SK-N-SH treated with all-trans-retinoic acid at 6 μM for 48 hours (cell line): ENCODE results near the gene CCDC102A.

Experiments used
- ATAC-seq: fragments of 200-7000 bp; cut with Tn5 transposase; 3 replicates; pipeline ENCODE4 v1.9.1; 2020; ENCODE audit warnings: mild to moderate bottlenecking, moderate library complexity
- ARNTL ChIP-seq: fragments of 450-650 bp; formaldehyde crosslinking; IDR thresholded peaks from 2 replicates; pipeline ENCODE4 v1.5.0; 2020; ENCODE audit warnings: low read depth, mild to moderate bottlenecking, moderate library complexity, borderline replicate concordance
- BACH2 ChIP-seq: fragments of 250-450 bp; sonication (Bioruptor Pico); IDR thresholded peaks from 2 replicates; pipeline ENCODE4 v1.9.0; 2021; ENCODE audit warnings: mild to moderate bottlenecking, borderline replicate concordance
- CSDC2 ChIP-seq: fragments of 250-450 bp; sonication (Bioruptor Pico); IDR thresholded peaks from 2 replicates; pipeline ENCODE4 v1.5.0; 2020; ENCODE audit warnings: mild to moderate bottlenecking, moderate library complexity
- CSRNP3 ChIP-seq: fragments of 250-450 bp; sonication (Bioruptor Pico); IDR thresholded peaks from 2 replicates; pipeline ENCODE4 v1.5.1; 2021; ENCODE audit warnings: mild to moderate bottlenecking, moderate library complexity
- ESRRG ChIP-seq: fragments of 250-450 bp; sonication (Bioruptor Pico); IDR thresholded peaks from 2 replicates; pipeline ENCODE4 v1.6.1; 2021; ENCODE audit warnings: mild to moderate bottlenecking
- GLIS3 ChIP-seq: fragments of 250-450 bp; sonication (Bioruptor Pico); IDR thresholded peaks from 2 replicates; pipeline ENCODE4 v1.5.0; 2020; ENCODE audit warnings: mild to moderate bottlenecking, moderate library complexity
- ISL1 ChIP-seq: fragments of 250-450 bp; sonication (Bioruptor Pico); IDR thresholded peaks from 2 replicates; pipeline ENCODE4 v2.1.2; 2022; ENCODE audit warnings: mild to moderate bottlenecking, moderate library complexity
- OSR1 ChIP-seq: fragments of 250-450 bp; sonication (Bioruptor Pico); IDR thresholded peaks from 2 replicates; pipeline ENCODE4 v1.8.0; 2022; ENCODE audit warnings: moderate library complexity, mild to moderate bottlenecking, inconsistent platforms
- PATZ1 ChIP-seq: fragments of 250-450 bp; sonication (Bioruptor Pico); IDR thresholded peaks from 2 replicates; pipeline ENCODE4 v1.8.0; 2020; ENCODE audit warnings: mild to moderate bottlenecking, moderate library complexity, borderline replicate concordance
- PPARA ChIP-seq: fragments of 250-450 bp; sonication (Bioruptor Pico); IDR thresholded peaks from 2 replicates; pipeline ENCODE4 v1.5.0; 2020; ENCODE audit warnings: mild to moderate bottlenecking, borderline replicate concordance
- RARB ChIP-seq: fragments of 250-450 bp; sonication (Bioruptor Pico); IDR thresholded peaks from 2 replicates; pipeline ENCODE4 v1.8.0; 2021; ENCODE audit warnings: mild to moderate bottlenecking, moderate library complexity
- SNAI2 ChIP-seq: fragments of 250-450 bp; sonication (Bioruptor Pico); IDR thresholded peaks from 2 replicates; pipeline ENCODE4 v1.5.0; 2020; ENCODE audit warnings: mild to moderate bottlenecking, moderate library complexity
- TCF4 ChIP-seq: fragments of 250-450 bp; sonication (Bioruptor Pico); IDR thresholded peaks from 2 replicates; pipeline ENCODE4 v1.8.0; 2021; ENCODE audit warnings: mild to moderate bottlenecking, moderate library complexity, borderline replicate concordance
- TOX ChIP-seq: fragments of 250-450 bp; sonication (Bioruptor Pico); IDR thresholded peaks from 2 replicates; pipeline ENCODE4 v1.8.0; 2021; ENCODE audit warnings: mild to moderate bottlenecking, moderate library complexity, borderline replicate concordance
- ZC3H10 ChIP-seq: fragments of 250-450 bp; sonication (Bioruptor Pico); IDR thresholded peaks from 2 replicates; pipeline ENCODE4 v1.5.1; 2021; ENCODE audit warnings: mild to moderate bottlenecking, moderate library complexity
- ZFP3 ChIP-seq: fragments of 250-450 bp; sonication (Bioruptor Pico); IDR thresholded peaks from 2 replicates; pipeline ENCODE4 v1.5.0; 2020; ENCODE audit warnings: mild to moderate bottlenecking, moderate library complexity
- ZFP30 ChIP-seq: fragments of 450-650 bp; formaldehyde crosslinking; IDR thresholded peaks from 2 replicates; pipeline ENCODE4 v1.5.0; 2022; ENCODE audit warnings: mild to moderate bottlenecking, moderate library complexity
- ZNF565 ChIP-seq: fragments of 450-650 bp; formaldehyde crosslinking; conservative IDR thresholded peaks from 2 replicates; pipeline ENCODE4 v1.5.0; 2020; ENCODE audit warnings: low read depth, mild to moderate bottlenecking, moderate library complexity
- ZNF70 ChIP-seq: fragments of 450-650 bp; formaldehyde crosslinking; IDR thresholded peaks from 2 replicates; pipeline ENCODE4 v1.5.0; 2020; ENCODE audit warnings: mild to moderate bottlenecking, moderate library complexity
- ZNF8 ChIP-seq: fragments of 450-650 bp; formaldehyde crosslinking; IDR thresholded peaks from 2 replicates; pipeline ENCODE4 v1.5.0; 2020; ENCODE audit warnings: mild to moderate bottlenecking, moderate library complexity
- TF ChIP-seq, protein P1 (sequence below): fragments of 250-450 bp; sonication (Bioruptor Pico); IDR thresholded peaks from 2 replicates; pipeline ENCODE4 v1.5.1; 2020; ENCODE audit warnings: low read depth, mild to moderate bottlenecking, moderate library complexity
- TF ChIP-seq, protein P2 (sequence below): fragments of 250-450 bp; sonication (Bioruptor Pico); IDR thresholded peaks from 2 replicates; pipeline ENCODE4 v1.5.0; 2020; ENCODE audit warnings: mild to moderate bottlenecking, moderate library complexity

The CCDC102A gene

DNA sequence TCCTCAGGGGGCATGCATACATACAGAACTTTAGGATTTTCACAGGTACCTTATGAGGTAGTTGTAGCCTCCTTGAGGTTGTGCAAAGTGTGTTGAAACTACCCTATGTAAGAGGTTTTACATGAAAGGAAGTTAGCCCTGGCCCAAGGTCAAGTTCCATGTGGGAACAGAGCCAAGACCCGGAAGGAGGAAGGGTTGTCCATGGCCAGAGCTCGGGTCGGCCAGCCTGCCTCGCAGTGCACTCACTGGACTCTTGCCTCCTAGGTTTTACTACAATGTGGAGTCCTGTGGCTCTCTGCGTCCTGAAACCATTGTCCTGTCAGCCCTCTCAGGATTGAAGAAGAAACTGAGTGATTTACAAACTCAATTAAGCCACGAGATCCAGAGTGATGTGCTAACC is 65.7 kb downstream of the CCDC102A start:
- no peak for ATAC-seq
- TF ChIP-seq ARNTL (CRISPR knock-in tag) (no peak), ZNF8 (no peak), ZNF565 (CRISPR knock-in tag) (no peak), ZNF70 (CRISPR knock-in tag) (no peak), BACH2 (no peak), OSR1 (no peak), GLIS3 (CRISPR knock-in tag) (no peak), PATZ1 (CRISPR knock-in tag) (no peak), PPARA (CRISPR knock-in tag) (no peak), TCF4 (CRISPR knock-in tag) (no peak), ISL1 (CRISPR knock-in tag) (no peak), ZC3H10 (no peak)

DNA sequence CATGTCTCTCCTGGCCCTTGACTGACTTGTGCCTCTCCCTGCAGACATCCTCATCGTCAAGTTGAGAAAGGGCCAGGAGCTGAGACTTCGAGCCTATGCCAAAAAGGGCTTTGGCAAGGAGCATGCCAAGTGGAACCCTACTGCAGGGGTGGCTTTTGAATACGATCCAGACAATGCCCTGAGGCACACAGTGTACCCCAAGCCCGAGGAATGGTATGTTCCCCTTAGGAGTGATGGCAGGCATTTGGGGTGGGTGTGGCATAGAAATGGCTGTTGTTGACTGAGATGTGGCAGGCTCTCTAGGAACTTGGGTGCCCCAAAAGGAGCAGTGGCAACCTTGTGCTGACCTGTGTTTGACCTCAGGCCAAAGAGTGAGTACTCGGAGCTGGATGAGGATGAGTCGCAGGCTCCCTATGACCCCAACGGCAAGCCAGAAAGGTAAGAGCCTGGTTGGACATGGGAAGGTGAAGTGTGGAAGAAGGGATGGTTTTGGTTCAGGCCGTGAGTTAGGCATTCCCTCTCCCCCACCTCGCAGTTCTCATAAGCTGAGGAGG is 66.4 kb downstream of the CCDC102A start:
- TF ChIP-seq ARNTL (CRISPR knock-in tag) (no peak), ZC3H10 (no peak), CSRNP3 (CRISPR knock-in tag) (no peak), ZNF70 (CRISPR knock-in tag) (no peak), ZNF565 (CRISPR knock-in tag) (no peak), SNAI2 (no peak), RARB (CRISPR knock-in tag) (no peak), TCF4 (CRISPR knock-in tag) (no peak), ZFP30 (no peak), CSDC2 (CRISPR knock-in tag) (no peak), PPARA (CRISPR knock-in tag) (no peak), TOX (no peak), ZFP3 (no peak), ESRRG (CRISPR knock-in tag) (no peak), BACH2 (no peak)
- TF ChIP-seq, protein P1, sequence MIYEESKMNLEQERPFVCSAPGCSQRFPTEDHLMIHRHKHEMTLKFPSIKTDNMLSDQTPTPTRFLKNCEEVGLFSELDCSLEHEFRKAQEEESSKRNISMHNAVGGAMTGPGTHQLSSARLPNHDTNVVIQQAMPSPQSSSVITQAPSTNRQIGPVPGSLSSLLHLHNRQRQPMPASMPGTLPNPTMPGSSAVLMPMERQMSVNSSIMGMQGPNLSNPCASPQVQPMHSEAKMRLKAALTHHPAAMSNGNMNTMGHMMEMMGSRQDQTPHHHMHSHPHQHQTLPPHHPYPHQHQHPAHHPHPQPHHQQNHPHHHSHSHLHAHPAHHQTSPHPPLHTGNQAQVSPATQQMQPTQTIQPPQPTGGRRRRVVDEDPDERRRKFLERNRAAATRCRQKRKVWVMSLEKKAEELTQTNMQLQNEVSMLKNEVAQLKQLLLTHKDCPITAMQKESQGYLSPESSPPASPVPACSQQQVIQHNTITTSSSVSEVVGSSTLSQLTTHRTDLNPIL (CRISPR knock-in tag) = no peak
- TF ChIP-seq, protein P2, sequence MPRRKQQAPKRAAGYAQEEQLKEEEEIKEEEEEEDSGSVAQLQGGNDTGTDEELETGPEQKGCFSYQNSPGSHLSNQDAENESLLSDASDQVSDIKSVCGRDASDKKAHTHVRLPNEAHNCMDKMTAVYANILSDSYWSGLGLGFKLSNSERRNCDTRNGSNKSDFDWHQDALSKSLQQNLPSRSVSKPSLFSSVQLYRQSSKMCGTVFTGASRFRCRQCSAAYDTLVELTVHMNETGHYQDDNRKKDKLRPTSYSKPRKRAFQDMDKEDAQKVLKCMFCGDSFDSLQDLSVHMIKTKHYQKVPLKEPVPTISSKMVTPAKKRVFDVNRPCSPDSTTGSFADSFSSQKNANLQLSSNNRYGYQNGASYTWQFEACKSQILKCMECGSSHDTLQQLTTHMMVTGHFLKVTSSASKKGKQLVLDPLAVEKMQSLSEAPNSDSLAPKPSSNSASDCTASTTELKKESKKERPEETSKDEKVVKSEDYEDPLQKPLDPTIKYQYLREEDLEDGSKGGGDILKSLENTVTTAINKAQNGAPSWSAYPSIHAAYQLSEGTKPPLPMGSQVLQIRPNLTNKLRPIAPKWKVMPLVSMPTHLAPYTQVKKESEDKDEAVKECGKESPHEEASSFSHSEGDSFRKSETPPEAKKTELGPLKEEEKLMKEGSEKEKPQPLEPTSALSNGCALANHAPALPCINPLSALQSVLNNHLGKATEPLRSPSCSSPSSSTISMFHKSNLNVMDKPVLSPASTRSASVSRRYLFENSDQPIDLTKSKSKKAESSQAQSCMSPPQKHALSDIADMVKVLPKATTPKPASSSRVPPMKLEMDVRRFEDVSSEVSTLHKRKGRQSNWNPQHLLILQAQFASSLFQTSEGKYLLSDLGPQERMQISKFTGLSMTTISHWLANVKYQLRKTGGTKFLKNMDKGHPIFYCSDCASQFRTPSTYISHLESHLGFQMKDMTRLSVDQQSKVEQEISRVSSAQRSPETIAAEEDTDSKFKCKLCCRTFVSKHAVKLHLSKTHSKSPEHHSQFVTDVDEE = no peak
- no peak for ATAC-seq

DNA sequence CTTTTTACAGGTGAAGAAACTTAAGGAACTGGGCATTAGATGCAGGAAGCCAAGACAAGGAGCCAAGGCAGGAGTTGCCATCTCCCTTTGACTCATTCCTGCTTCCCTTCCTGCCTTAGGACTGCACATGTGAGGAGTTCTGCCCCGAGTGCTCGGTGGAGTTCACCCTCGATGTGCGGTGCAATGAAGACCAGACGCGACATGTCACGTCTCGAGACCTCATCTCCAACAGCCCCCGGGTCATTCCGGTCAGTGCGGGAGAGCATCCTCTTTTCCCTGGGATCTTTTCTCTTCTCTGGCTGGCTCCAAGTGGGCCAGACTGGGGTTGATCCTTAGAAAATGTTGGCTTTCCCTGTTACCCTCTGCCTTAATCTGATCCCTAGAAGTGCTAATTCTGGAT is 67.3 kb downstream of the CCDC102A start:
- TF ChIP-seq, protein P2 = no peak
- TF ChIP-seq, all 23 proteins: peak for 0
- no peak for ATAC-seq
